ENCODE data around the gene SELENOV. TPM values are rescaled to one million over a fixed set of nuclear protein-coding genes. Genes with fewer than 3 reads are reported as not detected.

Gene SELENOV
- total RNA-seq, 3 donors from 2014 or later, result not detected

DNA sequence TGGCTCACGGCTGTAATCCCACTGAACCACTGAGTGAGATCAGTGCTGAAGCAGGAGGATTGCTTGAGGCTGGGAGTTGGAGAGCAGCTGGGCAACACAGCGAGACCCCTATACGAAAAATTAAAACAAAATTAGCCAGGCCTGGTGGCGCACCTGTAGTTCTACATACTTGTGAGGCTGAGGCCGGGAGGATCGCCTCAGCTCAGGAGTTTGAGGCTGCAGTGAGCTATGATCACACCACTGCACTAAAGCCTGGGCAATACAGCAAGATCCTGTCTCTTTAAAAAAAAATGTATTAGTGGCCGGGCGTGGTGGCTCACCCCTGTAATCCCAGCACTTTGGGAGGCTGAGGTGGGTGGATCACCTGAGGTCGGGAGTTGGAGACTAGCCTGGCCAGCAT lies 6.3 kb upstream of the SELENOV start:
- Histone ChIP-seq H3K4me1 (ENCODE audit: low read depth) (peaks cover 8% of the 10 kb centered on the region), H3K4me3 (no peak overlapping the region), H3K36me3 (ENCODE audit: low read depth) (no peaks in the 10 kb centered on the region), H3K9me3 (no peaks in the 10 kb centered on the region)
- DNase-seq (no peak), ATAC-seq (no peak)
- TF ChIP-seq, protein P1, sequence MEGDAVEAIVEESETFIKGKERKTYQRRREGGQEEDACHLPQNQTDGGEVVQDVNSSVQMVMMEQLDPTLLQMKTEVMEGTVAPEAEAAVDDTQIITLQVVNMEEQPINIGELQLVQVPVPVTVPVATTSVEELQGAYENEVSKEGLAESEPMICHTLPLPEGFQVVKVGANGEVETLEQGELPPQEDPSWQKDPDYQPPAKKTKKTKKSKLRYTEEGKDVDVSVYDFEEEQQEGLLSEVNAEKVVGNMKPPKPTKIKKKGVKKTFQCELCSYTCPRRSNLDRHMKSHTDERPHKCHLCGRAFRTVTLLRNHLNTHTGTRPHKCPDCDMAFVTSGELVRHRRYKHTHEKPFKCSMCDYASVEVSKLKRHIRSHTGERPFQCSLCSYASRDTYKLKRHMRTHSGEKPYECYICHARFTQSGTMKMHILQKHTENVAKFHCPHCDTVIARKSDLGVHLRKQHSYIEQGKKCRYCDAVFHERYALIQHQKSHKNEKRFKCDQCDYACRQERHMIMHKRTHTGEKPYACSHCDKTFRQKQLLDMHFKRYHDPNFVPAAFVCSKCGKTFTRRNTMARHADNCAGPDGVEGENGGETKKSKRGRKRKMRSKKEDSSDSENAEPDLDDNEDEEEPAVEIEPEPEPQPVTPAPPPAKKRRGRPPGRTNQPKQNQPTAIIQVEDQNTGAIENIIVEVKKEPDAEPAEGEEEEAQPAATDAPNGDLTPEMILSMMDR (IDR thresholded peaks at IDR 0.05), result no peak
- intact Hi-C loops (cut with DNase I, micrococcal nuclease), result no loop called here

DNA sequence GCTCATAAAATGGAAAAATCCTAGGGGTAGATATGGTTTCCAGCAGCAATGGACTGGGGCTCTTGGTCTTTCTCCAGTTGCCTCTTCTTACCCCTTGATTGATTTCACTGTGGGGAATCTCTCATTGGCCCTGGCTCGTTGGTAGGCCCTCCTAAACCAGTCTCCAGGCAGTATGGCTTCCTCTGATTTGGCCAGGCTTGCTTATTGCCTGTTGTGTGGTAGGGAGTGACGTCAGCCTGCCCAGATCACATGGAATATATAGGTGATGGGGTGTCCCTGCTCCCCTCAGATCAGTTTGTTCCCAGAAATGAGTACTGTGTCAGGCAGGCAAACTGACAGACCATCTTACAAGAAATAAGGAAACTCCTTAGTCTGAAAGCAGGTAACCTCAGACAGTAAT lies 5.7 kb upstream of the SELENOV start:
- H3K4me3 ChIP-seq, result no peak overlapping the region
- H3K36me3 ChIP-seq (ENCODE audit: low read depth), result no peaks in the 10 kb centered on the region
- peaks cover 8% of the 10 kb centered on the region for H3K4me1 ChIP-seq (ENCODE audit: low read depth)
- no peaks in the 10 kb centered on the region for H3K9me3 ChIP-seq
- intact Hi-C loops (cut with DNase I, micrococcal nuclease), result no loop called here
- TF ChIP-seq, protein P1 (IDR thresholded peaks at IDR 0.05), result no peak
- DNase-seq, result no peak
- ATAC-seq, result no peak

DNA sequence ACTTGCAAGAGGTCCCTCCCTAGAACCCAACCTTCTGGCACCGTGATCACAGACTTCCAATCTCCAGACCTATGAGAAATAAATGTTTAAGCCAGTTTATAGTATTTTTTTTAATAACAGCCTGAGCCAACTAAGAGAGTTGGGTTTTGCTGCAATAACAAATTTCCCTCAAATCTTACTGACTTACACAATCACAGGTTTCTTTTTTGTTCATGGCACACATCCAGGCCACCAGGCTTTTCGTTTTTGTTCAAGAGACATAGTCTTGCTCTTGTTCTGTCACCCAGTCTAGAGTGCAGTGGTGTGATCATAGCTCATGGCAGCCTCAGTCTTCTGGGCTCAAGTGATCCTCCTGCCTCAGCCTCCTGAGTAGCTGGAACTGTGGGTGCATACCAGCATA lies 2.0 kb upstream of the SELENOV start:
- Histone ChIP-seq H3K9me3 (no peaks in the 10 kb centered on the region), H3K4me1 (ENCODE audit: low read depth) (peaks cover 11% of the 10 kb centered on the region), H3K4me3 (no peak overlapping the region), H3K36me3 (ENCODE audit: low read depth) (no peaks in the 10 kb centered on the region)
- DNase-seq (no peak), ATAC-seq (no peak)
- TF ChIP-seq, protein P1 (IDR thresholded peaks at IDR 0.05), result no peak
- intact Hi-C loops (cut with DNase I, micrococcal nuclease), result no loop called here

DNA sequence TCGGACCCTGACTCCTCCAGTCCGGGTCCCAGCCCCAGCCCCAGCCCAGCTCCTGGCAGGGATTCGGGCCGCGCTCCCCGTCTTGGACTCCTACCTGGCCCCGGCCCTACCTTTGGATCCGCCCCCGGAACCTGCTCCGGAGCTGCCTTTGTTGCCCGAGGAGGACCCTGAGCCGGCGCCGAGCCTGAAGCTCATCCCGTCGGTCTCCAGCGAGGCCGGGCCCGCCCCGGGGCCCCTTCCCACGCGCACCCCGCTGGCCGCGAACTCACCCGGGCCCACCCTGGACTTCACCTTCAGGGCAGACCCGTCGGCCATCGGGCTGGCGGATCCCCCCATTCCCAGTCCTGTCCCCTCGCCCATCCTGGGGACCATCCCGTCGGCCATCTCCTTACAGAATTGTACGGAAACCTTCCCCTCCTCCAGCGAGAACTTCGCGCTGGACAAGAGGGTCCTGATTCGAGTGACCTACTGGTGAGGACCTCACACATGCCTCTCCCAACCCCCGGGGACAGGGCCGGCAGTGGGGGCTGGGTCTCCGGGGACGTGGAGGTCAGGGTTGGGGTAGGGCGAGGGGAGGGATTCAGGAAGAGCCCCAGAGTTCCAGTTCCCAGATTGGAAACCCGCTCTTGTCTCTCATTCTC lies 732 bp downstream of the SELENOV start:
- TF ChIP-seq, protein P1 (IDR thresholded peaks at IDR 0.05), result no peak
- intact Hi-C loops (cut with DNase I, micrococcal nuclease), result no loop called here
- DNase-seq (no peak), ATAC-seq (no peak)
- no peak overlapping the region for H3K4me3 ChIP-seq
- H3K4me1 ChIP-seq (ENCODE audit: low read depth), result peaks cover 11% of the 10 kb centered on the region
- no peaks in the 10 kb centered on the region for H3K9me3 ChIP-seq
- no peaks in the 10 kb centered on the region for H3K36me3 ChIP-seq (ENCODE audit: low read depth)

DNA sequence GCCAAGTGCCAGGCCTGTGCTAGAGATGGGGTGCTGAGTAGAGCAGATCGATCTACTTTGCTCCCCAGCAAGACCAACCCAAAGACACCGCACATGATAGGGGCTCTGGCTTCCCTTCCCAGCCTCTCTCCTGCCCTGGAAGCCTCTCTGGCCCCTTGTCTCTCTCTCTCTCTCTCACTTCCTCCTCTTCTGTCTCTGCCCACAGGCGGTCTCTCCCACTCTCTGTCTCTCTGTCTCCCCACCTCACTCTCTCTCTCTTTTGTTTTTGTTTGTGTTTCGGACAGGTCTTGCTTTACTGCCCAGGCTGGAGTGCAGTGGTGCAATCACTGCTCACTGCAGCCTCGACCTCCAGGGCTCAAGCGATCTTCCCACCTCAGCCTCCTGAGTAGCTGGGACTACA lies 1.3 kb downstream of the SELENOV start:
- ATAC-seq, result no peak
- Histone ChIP-seq H3K4me1 (ENCODE audit: low read depth) (peaks cover 11% of the 10 kb centered on the region), H3K9me3 (no peaks in the 10 kb centered on the region), H3K4me3 (no peak overlapping the region), H3K36me3 (ENCODE audit: low read depth) (no peaks in the 10 kb centered on the region)
- TF ChIP-seq, protein P1 (IDR thresholded peaks at IDR 0.05), result no peak
- DNase-seq, result no peak
- intact Hi-C loops (cut with DNase I, micrococcal nuclease), result no loop called here

DNA sequence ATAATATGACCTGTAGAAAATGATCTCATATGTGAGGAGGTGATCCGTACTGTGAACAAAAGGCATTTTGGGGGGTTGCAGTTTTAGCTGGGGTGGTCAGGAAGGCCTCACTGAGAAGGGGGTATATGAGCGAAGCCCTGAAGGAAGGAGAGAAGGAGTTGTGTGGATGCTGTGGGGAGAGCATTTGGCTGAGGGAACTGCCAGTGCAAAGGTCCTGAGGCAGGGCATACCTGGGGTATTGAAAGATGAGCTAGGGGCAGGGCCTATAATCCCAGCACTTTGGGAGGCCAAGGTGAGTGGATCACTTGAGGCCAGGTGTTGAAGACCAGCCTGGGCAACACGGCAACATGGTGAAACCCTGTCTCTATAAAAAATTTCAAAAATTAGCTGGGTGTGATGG lies 2.5 kb downstream of the SELENOV start:
- no peaks in the 10 kb centered on the region for H3K36me3 ChIP-seq (ENCODE audit: low read depth)
- H3K4me1 ChIP-seq (ENCODE audit: low read depth), result peaks cover 11% of the 10 kb centered on the region
- TF ChIP-seq, protein P1 (IDR thresholded peaks at IDR 0.05), result no peak
- no peak overlapping the region for H3K4me3 ChIP-seq
- ATAC-seq (no peak), DNase-seq (no peak)
- intact Hi-C loops (cut with DNase I, micrococcal nuclease), result no loop called here
- H3K9me3 ChIP-seq, result no peaks in the 10 kb centered on the region

Measured in mucosa of descending colon (tissue), 3 donors.